ENCODE results near the gene FOXP2.
"Not testable (repeated sequence)": the region's sequence is repeated elsewhere in the genome, so short reads cannot be mapped to it uniquely, and the experiment has no call there.

FOXP2 gene

GRCh38 chr7:114422507-114423501 is 8.2 kb downstream of the FOXP2 start:
- no peak for DNase-seq (ENCODE audit: low read depth, low spot score)

- no peak for DNase-seq (ENCODE audit: low read depth, low spot score)
Observed at GRCh38 chr7:114426382-114426781, 11.8 kb downstream of the FOXP2 start.

- DNase-seq (ENCODE audit: low read depth, low spot score), result no peak
Observed at GRCh38 chr7:114426824-114427223, 12.2 kb downstream of the FOXP2 start.

- no peak for DNase-seq (ENCODE audit: low read depth, low spot score)
Observed at GRCh38 chr7:114428211-114428610, 13.6 kb downstream of the FOXP2 start.

- no peak for DNase-seq (ENCODE audit: low read depth, low spot score)
Observed at GRCh38 chr7:114431189-114431588, 16.6 kb downstream of the FOXP2 start.

- no peak for DNase-seq (ENCODE audit: low read depth, low spot score)
Observed at GRCh38 chr7:114432061-114432460, 17.4 kb downstream of the FOXP2 start.

GRCh38 chr7:114432703-114433102 is 18.1 kb downstream of the FOXP2 start:
- no peak for DNase-seq (ENCODE audit: low read depth, low spot score)

- DNase-seq (ENCODE audit: low read depth, low spot score), result no peak
Observed at GRCh38 chr7:114439581-114439980, 25.0 kb downstream of the FOXP2 start.

- DNase-seq (ENCODE audit: low read depth, low spot score), result not testable (repeated sequence)
Observed at GRCh38 chr7:114440927-114441326, 26.3 kb downstream of the FOXP2 start.

GRCh38 chr7:114444196-114444595 is 29.6 kb downstream of the FOXP2 start:
- no peak for DNase-seq (ENCODE audit: low read depth, low spot score)

GRCh38 chr7:114450431-114450830 is 35.8 kb downstream of the FOXP2 start:
- no peak for DNase-seq (ENCODE audit: low read depth, low spot score)

- no peak for DNase-seq (ENCODE audit: low read depth, low spot score)
Observed at GRCh38 chr7:114459574-114459973, 45.0 kb downstream of the FOXP2 start.

GRCh38 chr7:114460021-114460420 is 45.4 kb downstream of the FOXP2 start:
- DNase-seq (ENCODE audit: low read depth, low spot score), result no peak

- DNase-seq (ENCODE audit: low read depth, low spot score), result no peak
Observed at GRCh38 chr7:114466917-114467316, 52.3 kb downstream of the FOXP2 start.

- DNase-seq (ENCODE audit: low read depth, low spot score), result no peak
Observed at GRCh38 chr7:114468844-114469243, 54.2 kb downstream of the FOXP2 start.

GRCh38 chr7:114472896-114473512 is 58.4 kb downstream of the FOXP2 start:
- DNase-seq (ENCODE audit: low read depth, low spot score), result no peak

- no peak for DNase-seq (ENCODE audit: low read depth, low spot score)
Observed at GRCh38 chr7:114478384-114478783, 63.8 kb downstream of the FOXP2 start.

- DNase-seq (ENCODE audit: low read depth, low spot score), result no peak
Observed at GRCh38 chr7:114481999-114482398, 67.4 kb downstream of the FOXP2 start.

GRCh38 chr7:114484226-114484625 is 69.6 kb downstream of the FOXP2 start:
- DNase-seq (ENCODE audit: low read depth, low spot score), result no peak

- no peak for DNase-seq (ENCODE audit: low read depth, low spot score)
Observed at GRCh38 chr7:114487174-114487573, 72.6 kb downstream of the FOXP2 start.

- DNase-seq (ENCODE audit: low read depth, low spot score), result no peak
Observed at GRCh38 chr7:114488696-114489095, 74.1 kb downstream of the FOXP2 start.

- DNase-seq (ENCODE audit: low read depth, low spot score), result not testable (repeated sequence)
Observed at GRCh38 chr7:114497491-114497890, 82.9 kb downstream of the FOXP2 start.

All from ELF-1 (cell line).